A549 (cell line): ENCODE measurements around the gene NPNT. TPM values are rescaled to one million over a fixed set of nuclear protein-coding genes. Genes with fewer than 3 reads are reported as not detected.

ENCODE experiments used
- ATAC-seq, 2 experiments: fragments of 200-7000 bp in 1 of 2; fragments of >200 bp in 1 of 2; cut with Nextera tagmentation in 1 of 2; cut with Tn5 transposase in 1 of 2; 3 replicates each; pipeline versions ENCODE4 v1.8.0 to v1.9.1; 2018 to 2020; ENCODE audit warnings: mild to moderate bottlenecking in 1 of 2, moderate library complexity in 1 of 2
- CTCF ChIA-PET: fragments of 300-600 bp; sonication (Branson Sonifier 250); formaldehyde crosslinking; extraction: SDS; loops from one replicate; lab custom pipeline; 2021; ENCODE audit warnings: antibody characterized with exemption, inconsistent platforms; lab: Yijun Ruan, JAX
- POLR2A ChIA-PET: fragments of 350-600 bp; formaldehyde crosslinking; extraction: SDS; loops from one replicate; lab custom pipeline; 2021; ENCODE audit warnings: antibody characterized with exemption, inconsistent platforms; lab: Yijun Ruan, JAX
- DNase-seq, 2 experiments: peaks; one replicate each; pipeline versions ENCODE4 v3.0.0 to v3.0.0-alpha.2; 2011 to 2016; ENCODE audit warnings: low read depth in 1 of 2, low spot score in 1 of 2
- FAIRE-seq: peaks from 2 replicates; lab custom pipeline; 2011; peaks lifted over from hg19 to GRCh38; lab: Jason Lieb, UNC
- H3K27ac ChIP-seq, 2 experiments: fragments of >200 bp; sonication (Bioruptor Twin); formaldehyde crosslinking; 3 replicates each; pipeline ENCODE4 v1.5.1; 2016 to 2017
- H3K4me1 ChIP-seq: fragments of >200 bp; sonication (Bioruptor Twin); formaldehyde crosslinking; 3 replicates; pipeline ENCODE4 v1.6.1; 2016
- H3K4me2 ChIP-seq: fragments of >200 bp; sonication (Bioruptor Twin); formaldehyde crosslinking; 3 replicates; pipeline ENCODE4 v1.6.1; 2016
- H3K4me3 ChIP-seq: fragments of >200 bp; sonication (Bioruptor Twin); formaldehyde crosslinking; 3 replicates; pipeline ENCODE4 v1.5.1; 2016
- H3K9me3 ChIP-seq: fragments of >200 bp; sonication (Bioruptor Twin); formaldehyde crosslinking; 3 replicates; pipeline ENCODE4 v1.6.1; 2016
- CBX8 ChIP-seq: fragments of 200-600 bp; sonication (generic); IDR thresholded peaks from 2 replicates; pipeline ENCODE4 v1.6.1; 2016
- CEBPB ChIP-seq, 2 experiments: fragments of >200 bp in 1 of 2; sonication (Bioruptor Twin) in 1 of 2; formaldehyde crosslinking in 1 of 2; IDR thresholded peaks; 2 replicates each; pipeline ENCODE4 v1.6.1; 2012 to 2016
- CHD2 ChIP-seq: fragments of 150-350 bp; IDR thresholded peaks from 2 replicates; pipeline ENCODE4 v1.6.1; 2014; ENCODE audit warnings: low read length; ENCODE audit not compliant: partially characterized antibody
- CHD4 ChIP-seq: fragments of 200-600 bp; sonication (generic); IDR thresholded peaks from 2 replicates; pipeline ENCODE4 v1.6.1; 2016; ENCODE audit warnings: antibody characterized with exemption, mild to moderate bottlenecking, borderline replicate concordance
- E2F6 ChIP-seq: IDR thresholded peaks from 2 replicates; pipeline ENCODE4 v1.6.1; 2012; ENCODE audit warnings: low read depth, borderline replicate concordance
- EHF ChIP-seq: fragments of 250-450 bp; sonication (Bioruptor Pico); IDR thresholded peaks from 2 replicates; pipeline ENCODE4 v1.5.0; 2020; ENCODE audit warnings: mild to moderate bottlenecking
- ESRRA ChIP-seq: fragments of 150-350 bp; IDR thresholded peaks from 2 replicates; pipeline ENCODE4 v1.6.1; 2014; ENCODE audit warnings: mild to moderate bottlenecking, low read length, borderline replicate concordance
- FOSL2 ChIP-seq, 2 experiments: fragments of 450-650 bp in 1 of 2; fragments of >200 bp in 1 of 2; sonication (Bioruptor Twin) in 1 of 2; formaldehyde crosslinking; IDR thresholded peaks; 2 replicates each; pipeline versions ENCODE4 v1.5.0 to v1.6.1; 2016 to 2020; ENCODE audit warnings: mild to moderate bottlenecking in 1 of 2, moderate library complexity in 1 of 2
- GATA3 ChIP-seq: IDR thresholded peaks from 2 replicates; pipeline ENCODE4 v1.6.1; 2012; ENCODE audit warnings: borderline replicate concordance
- HES2 ChIP-seq: fragments of >200 bp; sonication (Bioruptor Twin); formaldehyde crosslinking; IDR thresholded peaks from 2 replicates; pipeline ENCODE4 v1.6.1; 2016
- HMGXB4 ChIP-seq: fragments of 250-450 bp; sonication (Bioruptor Pico); IDR thresholded peaks from 2 replicates; pipeline ENCODE4 v1.5.0; 2021; ENCODE audit warnings: mild to moderate bottlenecking, moderate library complexity, borderline replicate concordance
- HOXB5 ChIP-seq: fragments of 250-450 bp; sonication (Bioruptor Pico); IDR thresholded peaks from 2 replicates; pipeline ENCODE4 v1.5.0; 2020; ENCODE audit warnings: mild to moderate bottlenecking, moderate library complexity
- JUNB ChIP-seq: fragments of >200 bp; sonication (Bioruptor Twin); formaldehyde crosslinking; IDR thresholded peaks from 2 replicates; pipeline ENCODE4 v1.6.1; 2016
- KDM1A ChIP-seq: fragments of 200-600 bp; sonication (generic); IDR thresholded peaks from 2 replicates; pipeline ENCODE4 v1.6.1; 2016; ENCODE audit warnings: low read depth, mild to moderate bottlenecking
- KDM5A ChIP-seq: fragments of 200-600 bp; sonication (generic); IDR thresholded peaks from 2 replicates; pipeline ENCODE4 v1.6.1; 2016; ENCODE audit warnings: antibody characterized with exemption, mild to moderate bottlenecking
- MAFK ChIP-seq: fragments of 450-650 bp; IDR thresholded peaks from 2 replicates; pipeline ENCODE4 v1.6.1; 2014; ENCODE audit not compliant: partially characterized antibody
- MAX ChIP-seq: IDR thresholded peaks from 2 replicates; pipeline ENCODE4 v1.6.1; 2012
- MYC ChIP-seq: IDR thresholded peaks from 2 replicates; pipeline ENCODE4 v1.6.1; 2012; ENCODE audit warnings: mild to moderate bottlenecking, inconsistent platforms, low read length, improper control_type of control experiment, borderline replicate concordance
- NR3C1 ChIP-seq: fragments of >200 bp; sonication (Bioruptor Twin); formaldehyde crosslinking; IDR thresholded peaks from 3 replicates; pipeline ENCODE4 v1.6.1; 2017
- POLR2A ChIP-seq: IDR thresholded peaks from 2 replicates; pipeline ENCODE4 v1.6.1; 2012; ENCODE audit warnings: mild to moderate bottlenecking, low read length
- RFX5 ChIP-seq: fragments of 450-650 bp; IDR thresholded peaks from 2 replicates; pipeline ENCODE4 v1.7.1; 2014; ENCODE audit warnings: antibody characterized with exemption, mild to moderate bottlenecking, moderate library complexity
- RNF2 ChIP-seq: fragments of 200-600 bp; sonication (generic); IDR thresholded peaks from 2 replicates; pipeline ENCODE4 v1.6.1; 2016; ENCODE audit warnings: low read depth, mild to moderate bottlenecking, antibody characterized with exemption, moderate library complexity, borderline replicate concordance
- SREBF2 ChIP-seq: fragments of 450-650 bp; IDR thresholded peaks from 2 replicates; pipeline ENCODE4 v1.6.1; 2014; ENCODE audit warnings: mild to moderate bottlenecking, moderate library complexity
- USF2 ChIP-seq: fragments of 450-650 bp; IDR thresholded peaks from 2 replicates; pipeline ENCODE4 v1.6.1; 2014; ENCODE audit warnings: antibody characterized with exemption
- WGBS: methylation state at CpG from one replicate; pipeline ENCODE4 v1.1.6; 2017; ENCODE audit errors: missing lambda C conversion rate; 5-methylcytosine and 5-hydroxymethylcytosine counted together
- polyA plus RNA-seq, 4 experiments: library from polyadenylated mRNA; depleted of rRNA in 3 of 4; stranded (reverse); fragments of >200 nt; fragmentation: RNase III in 1 of 4; extraction: RNeasy Plus Mini Kit Qiagen cat#74134 plus additional on column Dnase treatment in 1 of 4; gene quantifications; 2 replicates in 3 of 4; 3 replicates in 1 of 4; pipeline ENCODE4 v1.2.3, GENCODE V29; 2011 to 2017

The NPNT gene
- polyA plus RNA-seq, 2 of the 4 experiments (the other 2 are of a cell fraction): 0.32 to 0.56 TPM

- Histone ChIP-seq H3K4me3 (no peak overlapping the region), H3K9me3 (peaks cover 7% of the 10 kb centered on the region; the same call in 2 of the 3 replicates), H3K4me1 (no peaks in the 10 kb centered on the region), H3K4me2 (no peak overlapping the region), H3K27ac (no peak overlapping the region)
- ChIA-PET POLR2A (no interaction called here), CTCF (no interaction called here)
- DNase-seq: no peak
- TF ChIP-seq KDM1A (no peak), POLR2A (no peak), NR3C1 (no peak), HES2 (no peak), USF2 (no peak), MYC (no peak), ESRRA (no peak), SREBF2 (no peak), CBX8 (no peak), MAX (no peak), CHD4 (no peak), HOXB5 (CRISPR knock-in tag) (no peak), RNF2 (no peak), CHD2 (no peak), E2F6 (no peak), FOSL2 (IDR thresholded peaks at IDR 0.05) (no peak), FOSL2 (CRISPR knock-in tag; IDR thresholded peaks at IDR 0.05) (no peak), CEBPB (IDR thresholded peaks at IDR 0.05) (no peak), KDM5A (no peak), RFX5 (no peak), HMGXB4 (CRISPR knock-in tag) (no peak)
- ATAC-seq: no peak
- 85% methylated on average over 8 of the region's 10 CpGs for WGBS
- FAIRE-seq: no peak
Observed at GRCh38 chr4:105858466-105859040, 36.7 kb upstream of the NPNT start.

GRCh38 chr4:105859233-105859632 lies 36.0 kb upstream of the NPNT start:
- TF ChIP-seq FOSL2 (IDR thresholded peaks at IDR 0.05) (no peak), FOSL2 (CRISPR knock-in tag; IDR thresholded peaks at IDR 0.05) (peak; percentile 93), EHF (CRISPR knock-in tag) (no peak), GATA3 (peak; percentile 32; the same call in 1 of the 2 replicates), JUNB (peak; percentile 47; the same call in 1 of the 2 replicates), MAX (no peak), MAFK (peak; percentile 50)
- peaks cover 7% of the 10 kb centered on the region; the same call in 2 of the 3 replicates for H3K9me3 ChIP-seq
- no peak overlapping the region for H3K4me3 ChIP-seq
- ChIA-PET CTCF (no interaction called here), POLR2A (no interaction called here)
- FAIRE-seq: no peak
- no peak overlapping the region for H3K4me2 ChIP-seq
- DNase-seq: peak; percentile 10 to 38
- no peak overlapping the region for H3K27ac ChIP-seq
- WGBS: 0% methylated on average over 1 of the region's 1 CpG
- no peaks in the 10 kb centered on the region for H3K4me1 ChIP-seq
- ATAC-seq: peak; percentile 39 to 64; a peak in 4 of 6 replicates
